A673 (cell line): ENCODE data around the gene ZMYM4.

ENCODE experiments used
- CTCF ChIP-seq: fragments of 300-800, 200-600 bp; sonication (generic); conservative IDR thresholded peaks from 2 replicates; pipeline ENCODE4 v1.5.1; 2017; ENCODE audit warnings: low read depth, mild to moderate bottlenecking, antibody characterized with exemption, low read length, moderate library complexity, mixed read lengths
- EZH2 ChIP-seq: fragments of 200-600 bp; sonication (generic); IDR thresholded peaks from 2 replicates; pipeline ENCODE4 v1.6.1; 2017; ENCODE audit warnings: borderline replicate concordance, low read depth, mild to moderate bottlenecking, mixed read lengths, antibody characterized with exemption, low read length; ENCODE audit not compliant: poor library complexity, severe bottlenecking

GRCh38 chr1:35449334-35450008, 181.0 kb downstream of the ZMYM4 start:
- no peak for TF ChIP-seq CTCF
- no peak for TF ChIP-seq EZH2
